Glomerular visceral epithelial cell (primary cell): Measurements from ENCODE around the gene BRMS1.
A peak's percentile ranks its signal among the peaks of the same experiment; 100 is the strongest.
"Not testable (repeated sequence)": the region's sequence is repeated elsewhere in the genome, so short reads cannot be mapped to it uniquely, and the experiment has no call there.

Experiments used
- DNase-seq: peaks from one replicate; pipeline ENCODE4 v3.0.0-alpha.2; 2016; ENCODE audit errors: extremely low spot score

BRMS1 gene, protein sequence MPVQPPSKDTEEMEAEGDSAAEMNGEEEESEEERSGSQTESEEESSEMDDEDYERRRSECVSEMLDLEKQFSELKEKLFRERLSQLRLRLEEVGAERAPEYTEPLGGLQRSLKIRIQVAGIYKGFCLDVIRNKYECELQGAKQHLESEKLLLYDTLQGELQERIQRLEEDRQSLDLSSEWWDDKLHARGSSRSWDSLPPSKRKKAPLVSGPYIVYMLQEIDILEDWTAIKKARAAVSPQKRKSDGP

DNA sequence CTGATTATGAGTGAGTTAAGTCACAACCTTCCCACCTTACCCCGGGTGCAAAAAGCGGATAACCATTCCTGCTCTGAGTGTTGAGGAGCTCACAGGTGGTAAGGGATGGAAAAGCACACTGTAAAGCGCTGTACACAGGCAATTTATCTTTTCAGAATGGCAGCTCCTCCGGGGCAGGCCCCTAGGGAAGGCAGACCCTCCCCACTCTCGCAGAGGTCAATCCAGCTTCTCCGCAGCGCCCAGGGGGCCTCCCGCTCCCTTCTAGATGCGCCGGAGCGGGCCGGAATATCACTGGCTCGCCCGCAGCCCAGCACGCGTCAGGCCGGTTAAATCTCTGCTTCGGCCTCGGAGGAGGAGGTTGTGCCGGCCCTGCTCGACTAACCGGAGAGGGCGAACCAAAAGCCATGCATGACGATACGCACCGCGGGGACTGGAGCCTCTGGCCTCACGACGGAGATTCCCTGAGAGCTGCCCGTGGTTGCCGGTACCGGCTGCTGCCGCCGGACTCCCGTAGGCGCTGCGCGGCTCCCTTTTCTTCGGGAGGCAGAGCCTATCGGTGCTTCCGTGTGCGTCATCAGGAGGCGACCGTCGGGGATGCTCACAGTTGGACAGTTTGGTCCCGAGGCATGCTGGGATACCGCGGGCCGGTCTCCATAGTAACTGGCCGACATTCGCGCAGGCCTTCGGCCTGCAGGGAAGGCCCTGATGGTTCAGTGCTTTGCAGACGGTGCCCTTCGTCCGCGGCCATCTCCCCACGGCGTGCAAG lies at the start of gene BRMS1:
TSS of gene BRMS1 (minus strand) at position 555 of the 766 bp plus-strand sequence. CDS start 2,870 bp downstream, outside the sequence.
- peak; percentile 93 for DNase-seq

DNA sequence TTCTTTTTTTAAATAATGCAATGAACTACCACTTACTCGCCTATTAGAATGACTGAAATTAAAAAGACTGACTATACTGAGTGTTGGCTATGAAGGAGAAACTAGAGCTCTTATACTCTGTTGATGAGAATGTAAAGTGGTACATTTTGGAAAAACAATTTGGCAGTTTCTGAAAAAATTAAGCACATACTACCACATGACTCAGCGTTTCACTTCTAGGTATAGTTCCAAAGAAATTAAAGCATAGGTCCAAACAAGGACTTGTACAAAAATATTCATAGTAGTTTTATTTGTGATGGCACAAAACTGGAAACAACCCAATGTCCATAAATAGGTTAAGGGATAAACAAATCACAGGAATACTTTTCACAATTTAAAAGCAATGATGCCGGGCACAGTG lies 49.0 kb upstream of the BRMS1 start:
- no peak for DNase-seq

DNA sequence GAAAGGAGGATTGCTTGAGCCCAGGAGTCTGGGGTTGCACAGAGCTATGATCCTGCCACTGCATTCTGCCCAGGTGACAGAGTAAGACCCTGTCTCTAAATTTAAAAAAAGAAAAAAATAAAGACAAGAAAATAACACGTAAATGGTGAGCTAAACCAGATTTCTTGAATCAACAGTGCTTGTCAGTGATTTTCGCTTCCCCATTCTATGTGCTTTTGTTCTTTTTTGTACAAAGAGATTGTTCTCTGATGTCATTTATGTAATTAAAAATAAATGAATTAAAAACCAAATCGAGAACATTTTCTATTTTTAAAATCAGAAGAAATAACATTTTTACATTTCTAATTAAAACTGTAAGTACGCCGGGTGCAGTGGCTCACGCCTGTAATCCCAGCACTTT lies 46.4 kb upstream of the BRMS1 start:
- DNase-seq, result no peak

DNA sequence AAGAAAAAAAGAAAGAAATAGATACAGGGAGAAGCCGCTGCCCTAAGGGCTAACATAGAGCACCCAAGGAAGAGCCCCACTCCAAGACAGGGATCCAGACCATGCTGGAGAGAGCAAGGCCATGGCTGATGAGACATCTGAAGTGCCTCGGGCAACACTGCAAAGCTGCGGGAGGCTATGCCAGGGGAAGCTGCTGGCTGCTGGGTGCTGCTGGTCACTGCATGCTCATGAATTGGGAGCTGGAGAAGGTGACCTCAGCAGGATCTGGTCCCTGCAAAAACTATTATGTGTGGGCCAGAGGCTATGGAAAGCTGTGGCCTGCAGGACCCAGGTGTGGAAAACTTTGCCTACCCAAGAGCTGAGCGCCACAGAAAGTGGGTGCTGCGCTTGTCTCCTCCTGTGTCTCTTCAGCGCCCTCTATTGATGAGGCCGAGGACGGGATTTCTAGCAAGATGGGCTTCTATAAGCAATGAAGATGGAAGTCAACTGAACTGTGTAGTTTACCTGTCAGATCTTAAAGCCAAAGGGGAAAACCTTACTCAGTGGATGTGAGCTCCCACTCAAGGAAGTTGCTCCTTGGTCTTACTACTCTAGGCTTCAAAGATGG lies 44.0 kb upstream of the BRMS1 start:
- peak; percentile 64 for DNase-seq

DNA sequence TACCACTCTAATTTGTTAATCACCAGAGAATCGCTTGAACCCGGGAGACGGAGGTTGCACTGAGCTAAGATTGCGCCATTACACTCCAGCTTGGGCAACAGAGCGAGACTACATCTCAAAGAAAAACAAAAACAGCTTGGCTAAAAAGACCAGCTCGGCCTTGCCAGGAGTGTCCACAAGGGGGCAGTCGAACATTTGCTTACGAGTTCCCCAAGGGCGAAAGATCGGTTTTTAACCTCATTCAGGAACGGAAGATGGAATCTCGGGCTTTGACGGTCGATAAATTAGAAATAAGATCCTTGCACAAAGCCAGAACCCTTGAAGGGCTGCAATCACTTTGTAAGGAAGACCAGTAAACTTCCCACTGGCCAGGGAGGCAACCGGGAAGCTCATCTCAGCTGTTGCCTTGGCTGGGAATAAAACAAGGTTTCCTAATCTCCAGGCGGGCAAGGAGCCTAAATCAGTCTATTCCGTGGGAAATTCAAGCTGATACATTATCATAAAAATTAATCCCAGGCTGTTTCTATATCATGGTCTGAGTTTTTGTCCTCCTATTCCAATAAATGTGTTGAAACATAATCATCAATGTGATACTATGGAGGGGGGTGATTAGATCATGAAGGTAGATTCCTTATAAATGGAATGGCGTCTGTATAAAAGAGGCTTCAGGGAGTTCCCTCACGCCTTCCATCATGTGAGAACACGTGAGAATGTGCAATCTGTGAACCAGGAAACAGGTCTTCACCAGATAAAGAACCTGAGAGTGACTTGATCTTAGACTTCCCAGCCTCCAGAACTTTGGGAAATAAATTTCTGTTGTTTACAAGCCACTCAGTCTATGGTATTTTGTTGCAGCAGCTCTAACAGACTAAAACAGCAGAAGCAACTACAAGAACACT lies 41.5 kb upstream of the BRMS1 start:
- DNase-seq, result peak; percentile 76

DNA sequence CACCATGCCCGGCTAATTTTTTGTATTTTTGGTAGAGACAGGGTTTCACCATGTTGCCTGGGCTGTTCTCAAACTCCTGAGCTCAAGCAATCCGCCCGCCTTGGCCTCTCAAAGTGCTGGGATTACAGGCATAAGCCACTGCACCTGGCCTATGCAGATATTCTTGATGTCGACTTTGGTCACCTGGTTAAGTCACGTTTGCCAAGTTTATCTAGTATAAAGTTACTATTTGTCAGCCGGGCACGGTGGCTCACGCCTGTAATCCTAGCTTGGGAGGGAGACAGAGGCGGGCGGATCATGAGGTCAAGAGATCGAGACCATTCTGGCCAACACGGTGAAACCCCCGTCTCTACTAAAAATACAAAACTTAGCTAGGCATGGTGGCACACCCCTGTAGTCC lies 39.4 kb upstream of the BRMS1 start:
- DNase-seq, result not testable (repeated sequence)

DNA sequence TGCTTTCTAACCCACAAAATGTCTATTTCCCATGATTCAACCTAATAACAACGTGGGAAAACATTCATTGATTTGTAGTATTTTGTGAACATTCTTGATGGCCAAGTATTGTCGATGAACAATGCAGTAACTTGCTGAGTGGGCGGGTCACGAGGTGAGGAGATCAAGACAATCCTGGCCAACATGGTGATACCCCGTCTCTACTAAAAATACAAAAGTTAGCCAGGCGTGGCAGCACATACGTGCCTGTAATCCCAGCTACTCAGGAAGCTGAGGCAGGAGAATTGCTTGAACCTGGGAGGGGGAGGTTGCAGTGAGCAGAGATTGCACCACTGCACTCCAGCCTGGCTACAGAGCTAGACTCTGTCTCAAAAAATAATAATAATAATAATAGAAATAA lies 35.4 kb upstream of the BRMS1 start:
- DNase-seq, result peak; percentile 25

DNA sequence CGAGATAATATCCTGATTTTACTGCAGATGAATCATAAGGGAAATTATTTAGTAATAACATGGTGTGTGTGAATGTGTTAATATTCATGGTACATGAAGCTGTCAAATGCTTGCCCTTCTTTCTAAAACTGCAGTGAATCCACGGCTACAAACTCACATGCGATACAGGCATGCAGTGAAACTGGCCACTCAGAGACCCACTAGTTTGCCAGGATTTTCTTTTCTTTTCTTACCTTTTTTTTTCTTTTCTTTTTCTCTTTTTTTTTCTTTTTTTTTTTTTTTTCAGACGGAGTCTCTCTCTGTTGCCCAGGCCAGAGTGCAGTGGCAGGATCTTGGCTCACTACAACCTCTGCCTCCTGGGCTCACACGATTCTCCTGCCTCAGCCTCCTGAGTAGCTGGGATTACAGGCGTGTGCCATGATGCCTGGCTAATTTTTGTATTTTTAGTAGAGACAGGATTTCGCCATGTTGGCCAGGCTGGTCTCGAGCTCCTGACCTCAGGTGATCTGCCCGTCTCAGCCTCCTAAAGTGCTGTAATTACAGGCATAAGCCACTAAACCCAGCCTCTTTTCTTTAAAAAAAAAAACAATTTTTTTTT lies 28.9 kb upstream of the BRMS1 start:
- not testable (repeated sequence) for DNase-seq

DNA sequence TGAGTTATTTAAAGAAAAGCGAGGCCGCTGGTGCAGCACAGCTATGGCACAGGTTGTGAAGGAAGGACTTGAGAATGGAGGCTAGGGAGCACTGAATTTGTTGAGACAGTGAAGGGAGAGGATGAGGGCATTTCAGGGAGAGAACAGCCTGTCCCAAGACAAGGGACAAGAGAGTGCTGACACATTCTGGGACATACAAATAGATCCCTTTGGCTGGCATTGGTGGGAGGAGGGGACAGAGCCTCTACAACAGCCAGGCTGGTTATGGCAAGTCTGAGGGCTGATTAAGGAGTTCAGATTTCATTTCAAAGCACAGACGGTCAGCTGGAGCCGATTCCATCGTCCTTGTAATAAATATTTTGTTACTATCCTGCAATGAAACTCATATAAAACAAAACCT lies 28.4 kb upstream of the BRMS1 start:
- no peak for DNase-seq

DNA sequence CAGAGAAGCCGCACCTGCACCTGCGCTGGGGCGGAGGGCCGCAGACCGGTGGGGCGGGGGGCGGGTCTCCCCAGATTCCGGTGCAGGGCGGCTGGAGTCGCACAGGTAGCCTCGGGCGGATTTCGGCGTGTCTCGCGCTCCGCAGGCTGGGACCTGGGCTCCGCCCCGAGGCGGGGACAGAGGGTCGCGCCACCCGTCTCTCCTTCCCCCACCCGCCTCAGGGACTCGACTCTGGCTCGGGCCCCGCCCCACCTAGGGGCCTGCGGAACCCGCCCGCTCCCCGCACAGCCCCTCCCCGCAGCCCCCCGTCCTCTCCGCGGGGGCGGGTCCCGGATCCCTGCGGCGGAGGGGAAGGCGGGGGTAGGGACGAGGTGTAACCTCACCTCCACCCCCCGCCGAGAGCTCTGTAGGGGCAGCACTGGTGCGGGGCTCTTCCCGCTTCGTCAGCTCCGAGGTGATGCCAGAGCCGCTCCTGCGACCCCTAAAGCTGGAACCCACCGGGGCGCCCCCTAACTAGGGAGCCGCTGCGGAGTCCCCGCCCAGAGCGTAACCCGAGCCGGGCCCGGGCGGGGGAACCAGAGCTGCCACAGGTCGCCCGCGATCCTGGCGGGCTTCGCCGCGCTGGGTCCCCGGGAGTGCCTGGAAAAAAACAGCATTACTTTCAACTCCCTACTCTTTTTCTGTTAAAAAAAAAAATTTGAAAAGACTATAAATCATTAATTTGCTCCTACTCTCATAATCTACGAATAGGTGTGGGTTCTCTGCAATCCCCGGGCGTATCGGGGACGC lies 26.9 kb upstream of the BRMS1 start, which contains the start of gene SLC29A2:
TSS of gene SLC29A2 (minus strand) at position 134 of the 789 bp plus-strand sequence. CDS start 169 bp downstream, outside the sequence.
- DNase-seq, result peak; percentile 31

DNA sequence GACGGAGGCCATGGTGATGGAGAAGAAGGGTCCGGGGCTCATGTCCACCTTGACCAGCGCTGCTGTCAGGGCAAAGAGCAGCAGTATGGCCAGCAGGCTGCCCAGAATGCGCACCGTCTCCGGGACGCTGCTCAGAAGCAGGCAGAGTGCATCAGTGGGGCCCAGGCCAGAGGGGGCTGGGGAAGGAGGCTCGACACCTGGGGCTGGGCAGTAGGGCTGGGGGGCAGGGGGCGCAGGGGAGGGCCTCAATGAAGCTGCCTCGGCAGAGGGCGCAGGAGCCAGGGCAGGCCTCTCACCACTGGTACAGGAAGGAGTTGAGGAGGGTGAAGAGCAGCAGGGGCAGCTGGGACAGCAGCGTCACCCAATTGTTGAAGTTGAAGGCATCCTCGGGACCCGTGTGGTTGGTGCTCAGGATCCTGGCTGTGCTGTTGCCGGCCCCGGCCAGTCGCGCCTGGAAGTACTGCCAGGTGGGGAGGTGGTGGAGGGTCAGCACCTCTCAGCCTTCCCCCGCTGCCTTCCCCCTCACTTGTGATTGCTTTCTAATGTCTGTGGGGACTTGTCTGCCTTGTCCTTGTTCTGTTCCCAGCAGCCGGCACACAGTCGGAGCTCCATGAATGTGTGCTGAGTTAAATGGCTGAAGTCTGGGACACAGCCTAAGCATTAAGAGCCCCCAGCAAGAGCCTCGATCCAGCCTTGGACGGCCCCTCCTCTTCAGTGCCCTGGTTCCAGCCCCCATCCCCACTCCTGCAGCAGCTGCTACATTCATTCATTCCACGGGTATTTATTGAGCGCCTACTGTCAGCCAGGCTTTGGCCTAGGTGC lies 24.4 kb upstream of the BRMS1 start:
- no peak for DNase-seq

DNA sequence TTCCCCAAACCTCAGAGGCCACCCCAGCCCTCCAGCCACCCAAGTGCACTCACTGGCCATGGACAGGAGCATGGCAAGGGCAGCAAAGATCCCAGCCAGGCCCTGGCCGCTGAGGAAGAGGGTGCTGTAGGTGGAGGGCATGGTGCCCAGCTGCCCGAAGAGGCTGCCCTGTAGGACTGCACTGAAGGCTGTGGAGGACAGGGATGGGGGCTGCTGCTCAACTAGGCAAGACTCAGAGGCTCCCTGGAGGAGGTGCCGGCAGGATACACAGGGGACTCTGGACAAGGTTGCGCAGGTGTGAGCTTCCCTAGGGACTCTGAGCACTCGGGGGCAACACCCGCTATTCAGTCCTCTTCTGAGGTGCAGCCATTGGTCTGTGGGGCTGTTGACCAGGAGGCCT lies 23.6 kb upstream of the BRMS1 start:
- no peak for DNase-seq

DNA sequence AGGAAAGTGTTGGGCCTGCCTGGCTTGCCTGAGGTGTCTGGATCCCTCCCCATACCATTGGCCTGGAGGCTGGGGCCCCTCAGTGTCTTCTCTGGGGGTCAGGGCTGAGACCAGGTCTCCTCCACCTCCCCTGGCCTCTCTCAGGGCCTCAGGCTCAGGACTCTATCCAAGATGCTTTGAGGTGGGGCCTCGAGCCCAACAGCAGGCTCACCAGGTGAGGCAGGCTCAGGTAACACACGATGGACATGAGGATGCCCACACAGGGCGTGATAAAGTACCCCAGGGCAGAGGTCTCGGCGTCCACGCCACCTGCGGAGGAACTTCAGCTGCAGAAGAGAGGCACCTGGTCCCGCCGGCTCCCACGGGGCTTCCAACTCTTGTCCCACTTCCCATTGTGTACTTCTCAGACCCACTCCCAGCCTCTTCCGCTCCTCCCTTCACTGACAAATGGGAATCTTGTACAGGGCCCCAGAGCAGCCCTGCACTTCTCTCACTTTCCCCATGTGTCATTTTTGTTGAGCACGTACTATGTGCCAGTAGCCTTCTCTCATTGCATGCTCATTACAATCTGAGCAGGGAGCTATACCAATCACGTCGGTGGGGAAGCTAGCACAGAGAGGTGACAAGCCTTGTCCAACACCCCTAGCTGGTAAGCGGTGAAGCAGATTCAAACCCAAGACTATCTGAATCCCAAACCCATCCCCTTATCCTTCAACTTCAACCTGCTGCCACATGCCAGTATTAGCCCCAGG lies 22.8 kb upstream of the BRMS1 start:
- no peak for DNase-seq

DNA sequence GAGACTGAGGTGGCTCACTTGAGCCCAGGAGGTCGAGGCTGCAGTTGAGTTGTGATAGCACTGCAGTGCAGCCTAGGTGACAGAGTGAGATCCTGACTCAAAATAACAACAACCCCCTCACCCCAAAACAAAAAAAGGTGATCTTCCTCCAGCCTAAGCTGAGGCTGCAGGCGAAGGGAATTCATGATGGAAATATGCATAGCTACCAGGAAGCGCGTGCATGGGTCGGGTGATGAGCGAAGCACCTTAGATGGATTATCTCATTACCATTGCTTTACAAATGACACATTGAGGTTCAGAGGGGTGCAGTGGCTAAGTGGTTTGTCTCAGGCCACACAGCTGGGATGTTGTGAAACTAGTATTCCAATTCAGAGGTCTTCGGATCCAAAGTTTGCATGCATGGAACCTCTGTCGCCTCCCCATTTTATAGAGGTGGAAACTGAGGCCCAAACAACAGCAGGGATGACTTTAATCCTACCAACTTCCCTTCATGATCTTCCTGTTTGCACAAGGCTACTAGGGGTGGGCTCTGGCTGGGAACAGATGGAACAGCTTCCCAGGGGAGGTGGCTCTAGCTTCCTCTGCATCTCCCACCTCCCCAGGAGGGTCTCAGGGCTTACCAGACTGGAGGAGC lies 22.1 kb upstream of the BRMS1 start:
- no peak for DNase-seq

DNA sequence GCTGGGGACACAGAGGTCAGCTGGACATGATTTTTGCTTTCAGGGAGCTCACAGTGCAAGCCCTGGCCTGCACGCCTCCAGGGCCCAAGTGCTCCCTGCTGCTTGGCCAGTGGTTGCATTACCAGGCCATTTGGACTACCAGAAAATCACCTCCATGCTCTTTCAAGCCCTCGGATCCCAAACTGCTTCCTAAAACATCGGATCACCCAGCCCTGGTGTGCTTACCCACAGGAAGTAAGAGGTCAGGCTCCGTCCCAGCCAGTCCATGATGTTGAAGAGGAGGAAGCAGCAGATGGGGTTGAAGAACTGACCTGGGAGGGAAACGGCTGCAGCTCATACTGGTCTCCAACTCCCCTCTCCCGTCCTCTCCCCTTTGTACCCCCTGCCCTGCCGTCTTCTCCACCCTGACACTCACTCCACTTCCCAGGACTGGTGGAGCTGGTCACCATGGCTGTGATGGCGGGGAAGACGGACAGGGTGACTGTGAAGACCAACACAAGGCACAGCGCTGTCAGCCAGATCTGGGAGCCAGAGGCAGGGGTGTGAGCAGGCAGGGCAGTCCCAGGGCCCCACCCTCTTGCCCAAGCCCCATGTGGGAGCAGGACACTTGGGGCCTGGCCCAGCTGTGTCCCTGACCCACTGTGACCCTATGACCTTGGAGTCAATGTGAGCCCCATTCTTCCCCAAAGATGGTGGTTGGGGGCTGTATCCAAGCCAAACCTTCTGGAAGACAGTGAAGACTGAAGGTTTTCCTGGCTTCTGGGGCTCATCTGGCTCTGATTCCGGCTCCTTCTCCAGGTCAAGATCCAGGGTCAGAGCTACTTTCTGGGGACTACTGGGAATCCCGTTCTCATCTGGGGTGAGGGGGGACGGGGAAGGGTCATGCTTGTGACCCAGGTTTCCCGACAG lies 21.1 kb upstream of the BRMS1 start:
- no peak for DNase-seq

DNA sequence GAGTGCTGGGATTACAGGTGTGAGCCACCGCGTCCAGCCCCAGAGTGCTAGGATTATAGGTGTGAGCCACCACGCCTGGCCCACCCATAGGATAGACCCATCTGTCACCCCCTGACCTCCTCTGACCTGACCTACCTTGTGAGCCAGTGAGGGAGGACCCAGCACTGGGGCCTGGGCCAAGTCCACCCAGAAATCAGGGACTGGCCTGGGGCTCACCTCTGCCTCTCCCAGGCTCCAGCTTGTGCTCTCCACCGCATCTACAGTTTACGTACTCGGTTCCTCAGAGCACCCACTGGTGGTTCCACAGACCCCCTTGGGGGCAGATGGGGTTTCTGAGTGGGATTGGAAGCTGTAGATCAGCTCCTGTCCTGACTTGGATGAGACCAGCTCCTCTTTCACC lies 20.3 kb upstream of the BRMS1 start:
- DNase-seq, result no peak

DNA sequence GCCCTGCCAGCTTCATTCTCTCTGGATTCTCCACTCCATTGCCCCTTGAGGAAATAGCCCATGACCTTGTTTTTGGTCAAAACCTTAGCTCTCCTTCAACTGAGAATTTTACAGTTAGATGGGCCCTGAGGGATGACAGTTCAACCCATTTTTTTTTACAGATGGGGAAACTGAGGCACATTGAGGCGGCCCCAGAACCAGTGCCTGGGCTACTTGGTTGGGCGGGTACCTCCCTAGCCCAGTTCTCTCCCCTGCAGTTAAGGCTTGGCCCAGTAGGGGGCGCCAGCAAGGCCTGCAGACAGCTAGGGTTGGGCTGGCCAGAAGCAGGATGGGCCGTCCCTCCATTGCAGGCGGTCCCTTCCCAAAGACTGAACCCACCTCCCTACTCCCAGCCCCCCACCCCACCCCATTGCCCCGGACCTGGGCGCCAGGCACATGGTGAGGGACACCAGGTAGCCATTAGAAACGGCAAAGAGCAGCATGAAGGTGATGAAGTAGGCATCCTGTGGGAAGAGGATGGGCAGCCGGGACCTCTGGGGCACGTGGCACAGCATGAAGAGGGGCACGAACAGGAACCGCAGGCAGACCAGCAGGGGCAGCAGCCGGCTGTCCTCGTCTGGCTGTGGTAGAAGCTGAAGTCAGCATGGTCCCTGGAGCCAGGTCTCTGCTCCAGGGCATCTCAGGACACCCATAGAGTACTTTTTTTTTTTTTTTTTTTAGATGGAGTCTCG lies 19.1 kb upstream of the BRMS1 start:
- DNase-seq, result peak; percentile 18
